A549 (cell line): ENCODE results near the gene KCNMB1. TPM values are rescaled to one million over a fixed set of nuclear protein-coding genes. Genes with fewer than 3 reads are reported as not detected.

Source experiments
- ATAC-seq, 2 experiments: fragments of 200-7000 bp in 1 of 2; fragments of >200 bp in 1 of 2; cut with Nextera tagmentation in 1 of 2; cut with Tn5 transposase in 1 of 2; 3 replicates each; pipeline versions ENCODE4 v1.8.0 to v1.9.1; 2018 to 2020; ENCODE audit warnings: mild to moderate bottlenecking in 1 of 2, moderate library complexity in 1 of 2
- CTCF ChIA-PET: fragments of 300-600 bp; sonication (Branson Sonifier 250); formaldehyde crosslinking; extraction: SDS; loops from one replicate; lab custom pipeline; 2021; ENCODE audit warnings: antibody characterized with exemption, inconsistent platforms; lab: Yijun Ruan, JAX
- POLR2A ChIA-PET: fragments of 350-600 bp; formaldehyde crosslinking; extraction: SDS; loops from one replicate; lab custom pipeline; 2021; ENCODE audit warnings: antibody characterized with exemption, inconsistent platforms; lab: Yijun Ruan, JAX
- DNase-seq, 2 experiments: peaks; one replicate each; pipeline versions ENCODE4 v3.0.0 to v3.0.0-alpha.2; 2011 to 2016; ENCODE audit warnings: low read depth in 1 of 2, low spot score in 1 of 2
- FAIRE-seq: peaks from 2 replicates; lab custom pipeline; 2011; peaks lifted over from hg19 to GRCh38; lab: Jason Lieb, UNC
- H3K27ac ChIP-seq, 2 experiments: fragments of >200 bp; sonication (Bioruptor Twin); formaldehyde crosslinking; 3 replicates each; pipeline ENCODE4 v1.5.1; 2016 to 2017
- H3K4me1 ChIP-seq: fragments of >200 bp; sonication (Bioruptor Twin); formaldehyde crosslinking; 3 replicates; pipeline ENCODE4 v1.6.1; 2016
- H3K4me2 ChIP-seq: fragments of >200 bp; sonication (Bioruptor Twin); formaldehyde crosslinking; 3 replicates; pipeline ENCODE4 v1.6.1; 2016
- H3K4me3 ChIP-seq: fragments of >200 bp; sonication (Bioruptor Twin); formaldehyde crosslinking; 3 replicates; pipeline ENCODE4 v1.5.1; 2016
- H3K9me3 ChIP-seq: fragments of >200 bp; sonication (Bioruptor Twin); formaldehyde crosslinking; 3 replicates; pipeline ENCODE4 v1.6.1; 2016
- CBX2 ChIP-seq: fragments of 200-600 bp; sonication (generic); IDR thresholded peaks from 2 replicates; pipeline ENCODE4 v1.6.1; 2016; ENCODE audit warnings: low read depth, mild to moderate bottlenecking, borderline replicate concordance
- CBX8 ChIP-seq: fragments of 200-600 bp; sonication (generic); IDR thresholded peaks from 2 replicates; pipeline ENCODE4 v1.6.1; 2016
- CEBPB ChIP-seq, 2 experiments: fragments of >200 bp in 1 of 2; sonication (Bioruptor Twin) in 1 of 2; formaldehyde crosslinking in 1 of 2; IDR thresholded peaks; 2 replicates each; pipeline ENCODE4 v1.6.1; 2012 to 2016
- EHF ChIP-seq: fragments of 250-450 bp; sonication (Bioruptor Pico); IDR thresholded peaks from 2 replicates; pipeline ENCODE4 v1.5.0; 2020; ENCODE audit warnings: mild to moderate bottlenecking
- EP300 ChIP-seq, 2 experiments: fragments of >200 bp; sonication (Bioruptor Twin); formaldehyde crosslinking; IDR thresholded peaks; 2 replicates in 1 of 2; 3 replicates in 1 of 2; pipeline ENCODE4 v1.6.1; 2016 to 2017
- ESRRA ChIP-seq: fragments of 150-350 bp; IDR thresholded peaks from 2 replicates; pipeline ENCODE4 v1.6.1; 2014; ENCODE audit warnings: mild to moderate bottlenecking, low read length, borderline replicate concordance
- HOXA7 ChIP-seq: fragments of 250-450 bp; sonication (Bioruptor Pico); IDR thresholded peaks from 2 replicates; pipeline ENCODE4 v1.5.0; 2020; ENCODE audit warnings: mild to moderate bottlenecking, moderate library complexity
- KDM1A ChIP-seq: fragments of 200-600 bp; sonication (generic); IDR thresholded peaks from 2 replicates; pipeline ENCODE4 v1.6.1; 2016; ENCODE audit warnings: low read depth, mild to moderate bottlenecking
- KDM5A ChIP-seq: fragments of 200-600 bp; sonication (generic); IDR thresholded peaks from 2 replicates; pipeline ENCODE4 v1.6.1; 2016; ENCODE audit warnings: antibody characterized with exemption, mild to moderate bottlenecking
- MAZ ChIP-seq: fragments of 150-350 bp; IDR thresholded peaks from 2 replicates; pipeline ENCODE4 v1.6.1; 2014; ENCODE audit warnings: antibody characterized with exemption, low read depth, low read length, borderline replicate concordance
- NFE2L2 ChIP-seq: fragments of 150-350 bp; conservative IDR thresholded peaks from 2 replicates; pipeline ENCODE4 v1.6.1; 2014; ENCODE audit warnings: low read length
- NR3C1 ChIP-seq: fragments of >200 bp; sonication (Bioruptor Twin); formaldehyde crosslinking; IDR thresholded peaks from 3 replicates; pipeline ENCODE4 v1.6.1; 2017
- RAD21 ChIP-seq, 2 experiments: fragments of >200 bp in 1 of 2; sonication (Bioruptor Twin) in 1 of 2; formaldehyde crosslinking in 1 of 2; IDR thresholded peaks in 1 of 2; conservative IDR thresholded peaks in 1 of 2; 2 replicates in 1 of 2; 3 replicates in 1 of 2; pipeline ENCODE4 v1.6.1; 2012 to 2018; ENCODE audit warnings: inconsistent platforms in 1 of 2
- TFCP2L1 ChIP-seq: fragments of 250-450 bp; sonication (Bioruptor Pico); IDR thresholded peaks from 2 replicates; pipeline ENCODE4 v1.5.0; 2021; ENCODE audit warnings: mild to moderate bottlenecking
- ZSCAN20 ChIP-seq: fragments of 250-450 bp; sonication (Bioruptor Pico); IDR thresholded peaks from 2 replicates; pipeline ENCODE4 v1.8.0; 2022; ENCODE audit warnings: mild to moderate bottlenecking, moderate library complexity
- WGBS: methylation state at CpG from one replicate; pipeline ENCODE4 v1.1.6; 2017; ENCODE audit errors: missing lambda C conversion rate; 5-methylcytosine and 5-hydroxymethylcytosine counted together
- polyA plus RNA-seq, 4 experiments: library from polyadenylated mRNA; depleted of rRNA in 3 of 4; stranded (reverse); fragments of >200 nt; fragmentation: RNase III in 1 of 4; extraction: RNeasy Plus Mini Kit Qiagen cat#74134 plus additional on column Dnase treatment in 1 of 4; gene quantifications; 2 replicates in 3 of 4; 3 replicates in 1 of 4; pipeline ENCODE4 v1.2.3, GENCODE V29; 2011 to 2017
- TF ChIP-seq, protein P1 (sequence below): IDR thresholded peaks from 2 replicates; pipeline ENCODE4 v1.6.1; 2012
- TF ChIP-seq, protein P2 (sequence below): fragments of 250-450 bp; sonication (Bioruptor Pico); IDR thresholded peaks from 2 replicates; pipeline ENCODE4 v1.5.0; 2021; ENCODE audit warnings: mild to moderate bottlenecking, moderate library complexity, borderline replicate concordance
- TF ChIP-seq, protein P3 (sequence below): IDR thresholded peaks from 2 replicates; pipeline ENCODE4 v1.6.1; 2012; ENCODE audit warnings: low read depth, borderline replicate concordance
- TF ChIP-seq, protein P4 (sequence below): fragments of >200 bp; sonication (Bioruptor Twin); formaldehyde crosslinking; IDR thresholded peaks from 3 replicates; pipeline ENCODE4 v1.6.1; 2016

The KCNMB1 gene
- polyA plus RNA-seq, 2 of the 4 experiments (the other 2 are of a cell fraction) = not detected

DNA sequence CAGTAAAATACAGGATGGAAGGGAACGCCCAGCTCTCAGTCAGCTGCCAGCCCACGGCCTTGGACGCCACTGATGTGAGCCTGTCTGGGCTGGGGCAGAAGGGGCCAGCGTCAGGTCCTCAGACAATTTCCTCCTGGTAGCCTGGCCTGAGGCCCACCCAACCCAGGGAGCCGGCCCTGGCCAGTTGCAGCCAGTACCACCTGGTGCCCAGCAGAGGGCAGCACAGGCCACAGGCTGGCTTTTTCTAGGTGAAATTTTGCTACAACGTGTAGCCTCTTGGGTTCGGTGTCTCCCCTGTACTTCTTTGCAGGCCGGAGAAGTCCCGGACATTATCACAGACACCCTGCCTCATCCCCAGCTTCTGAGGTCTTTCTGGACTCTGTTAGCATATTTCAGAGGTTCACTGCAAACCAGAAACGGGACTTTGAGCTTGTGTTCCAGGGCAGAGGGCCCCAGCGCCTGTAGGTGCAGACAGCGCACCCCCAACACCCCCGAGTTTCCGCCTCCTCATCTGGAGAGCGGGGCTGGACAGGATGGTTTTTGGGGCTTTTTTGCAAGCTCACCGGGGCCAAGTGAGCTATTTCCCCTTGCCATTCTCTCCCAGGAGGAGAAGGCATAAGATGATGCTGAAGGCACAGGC, 45.9 kb upstream of the KCNMB1 start (continued):
- TF ChIP-seq, protein P1, sequence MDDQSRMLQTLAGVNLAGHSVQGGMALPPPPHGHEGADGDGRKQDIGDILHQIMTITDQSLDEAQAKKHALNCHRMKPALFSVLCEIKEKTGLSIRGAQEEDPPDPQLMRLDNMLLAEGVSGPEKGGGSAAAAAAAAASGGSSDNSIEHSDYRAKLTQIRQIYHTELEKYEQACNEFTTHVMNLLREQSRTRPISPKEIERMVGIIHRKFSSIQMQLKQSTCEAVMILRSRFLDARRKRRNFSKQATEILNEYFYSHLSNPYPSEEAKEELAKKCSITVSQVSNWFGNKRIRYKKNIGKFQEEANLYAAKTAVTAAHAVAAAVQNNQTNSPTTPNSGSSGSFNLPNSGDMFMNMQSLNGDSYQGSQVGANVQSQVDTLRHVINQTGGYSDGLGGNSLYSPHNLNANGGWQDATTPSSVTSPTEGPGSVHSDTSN = no peak
- TF ChIP-seq CBX2 (no peak), KDM5A (no peak)
- TF ChIP-seq, all 56 proteins: peak for 3

DNA sequence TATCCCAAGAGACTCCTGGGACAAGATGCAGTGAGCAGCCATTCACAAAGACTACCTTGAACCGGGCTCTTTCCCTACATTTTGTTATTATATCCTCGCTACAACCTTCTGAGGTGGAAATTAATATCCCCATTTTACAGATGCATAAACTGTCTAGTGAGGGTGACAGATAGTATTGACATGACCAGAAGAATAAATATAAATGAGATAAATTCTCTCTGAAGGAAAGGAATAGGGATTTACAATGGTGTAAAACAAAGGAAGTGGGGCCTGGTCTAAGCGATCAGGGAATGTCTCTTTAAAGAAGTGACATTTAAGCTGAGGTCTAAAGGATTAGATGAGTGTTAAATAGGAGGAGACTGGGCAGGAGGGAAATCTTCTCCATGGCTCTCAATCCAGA, 43.5 kb upstream of the KCNMB1 start:
- Histone ChIP-seq H3K4me3 (no peak overlapping the region), H3K9me3 (peaks cover 10% of the 10 kb centered on the region; the same call in 1 of the 3 replicates), H3K27ac (no peak overlapping the region), H3K4me1 (no peaks in the 10 kb centered on the region), H3K4me2 (no peak overlapping the region)
- FAIRE-seq = no peak
- DNase-seq = no peak
- ChIA-PET POLR2A (no interaction called here), CTCF (interaction anchor here (1.1 to 7.3 kb wide), 9 partner anchors 9 to 249 kb away, joined by 3 to 508 read pairs (median 22); no protein-coding TSS in a partner anchor)
- 74% methylated on average over 3 of the region's 3 CpGs for WGBS
- ATAC-seq = no peak
- TF ChIP-seq MAZ (no peak), KDM1A (no peak), CEBPB (IDR thresholded peaks at IDR 0.05) (no peak), NR3C1 (no peak), EHF (CRISPR knock-in tag) (no peak), NFE2L2 (no peak), ESRRA (no peak), RAD21 (conservative IDR thresholded peaks at IDR 0.05 in 1 of 2, IDR thresholded peaks at IDR 0.05 in 1 of 2) (no peak), CBX8 (no peak)
- TF ChIP-seq, protein P1 = no peak

DNA sequence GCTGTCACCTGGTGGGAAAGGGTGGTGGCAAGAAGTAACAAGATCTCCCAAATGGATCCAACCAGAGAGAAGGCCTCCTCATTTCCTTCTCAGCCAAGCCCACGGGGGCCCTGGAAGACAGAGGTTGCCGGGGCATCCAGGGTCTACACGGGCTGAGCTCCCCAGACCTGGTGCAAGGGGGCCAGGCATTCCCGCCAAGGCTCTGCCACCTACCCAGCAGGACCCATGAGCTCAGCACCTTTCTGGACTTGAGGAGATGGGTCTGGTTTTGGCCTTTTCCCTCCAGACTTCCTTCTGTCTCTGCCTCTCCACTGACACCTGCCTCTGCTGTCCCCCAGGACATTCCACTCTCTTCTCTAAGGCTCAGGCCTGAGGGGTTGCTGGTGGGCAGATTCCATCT, 42.4 kb upstream of the KCNMB1 start:
- ChIA-PET POLR2A (interaction anchor here (2.2 kb wide), 1 partner anchor 202 kb away, joined by 6 read pairs; no protein-coding TSS in a partner anchor), CTCF (interaction anchor here (0.6 to 7.3 kb wide), 11 partner anchors 9 to 248 kb away, joined by 3 to 508 read pairs (median 4); no protein-coding TSS in a partner anchor)
- FAIRE-seq (no peak), DNase-seq (no peak), ATAC-seq (no peak)
- H3K4me2 ChIP-seq = no peak overlapping the region
- no peak overlapping the region for H3K27ac ChIP-seq
- H3K4me1 ChIP-seq = no peaks in the 10 kb centered on the region
- H3K4me3 ChIP-seq = no peak overlapping the region
- H3K9me3 ChIP-seq = peaks cover 10% of the 10 kb centered on the region; the same call in 1 of the 3 replicates
- 33% methylated on average over 4 of the region's 4 CpGs for WGBS
- TF ChIP-seq TFCP2L1 (CRISPR knock-in tag) (no peak), EP300 (IDR thresholded peaks at IDR 0.05) (no peak), MAZ (no peak), EHF (CRISPR knock-in tag) (no peak), ZSCAN20 (no peak), HOXA7 (no peak)
- TF ChIP-seq, protein P2, sequence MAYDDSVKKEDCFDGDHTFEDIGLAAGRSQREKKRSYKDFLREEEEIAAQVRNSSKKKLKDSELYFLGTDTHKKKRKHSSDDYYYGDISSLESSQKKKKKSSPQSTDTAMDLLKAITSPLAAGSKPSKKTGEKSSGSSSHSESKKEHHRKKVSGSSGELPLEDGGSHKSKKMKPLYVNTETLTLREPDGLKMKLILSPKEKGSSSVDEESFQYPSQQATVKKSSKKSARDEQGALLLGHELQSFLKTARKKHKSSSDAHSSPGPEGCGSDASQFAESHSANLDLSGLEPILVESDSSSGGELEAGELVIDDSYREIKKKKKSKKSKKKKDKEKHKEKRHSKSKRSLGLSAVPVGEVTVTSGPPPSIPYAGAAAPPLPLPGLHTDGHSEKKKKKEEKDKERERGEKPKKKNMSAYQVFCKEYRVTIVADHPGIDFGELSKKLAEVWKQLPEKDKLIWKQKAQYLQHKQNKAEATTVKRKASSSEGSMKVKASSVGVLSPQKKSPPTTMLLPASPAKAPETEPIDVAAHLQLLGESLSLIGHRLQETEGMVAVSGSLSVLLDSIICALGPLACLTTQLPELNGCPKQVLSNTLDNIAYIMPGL (CRISPR knock-in tag) = no peak
- TF ChIP-seq, protein P3, sequence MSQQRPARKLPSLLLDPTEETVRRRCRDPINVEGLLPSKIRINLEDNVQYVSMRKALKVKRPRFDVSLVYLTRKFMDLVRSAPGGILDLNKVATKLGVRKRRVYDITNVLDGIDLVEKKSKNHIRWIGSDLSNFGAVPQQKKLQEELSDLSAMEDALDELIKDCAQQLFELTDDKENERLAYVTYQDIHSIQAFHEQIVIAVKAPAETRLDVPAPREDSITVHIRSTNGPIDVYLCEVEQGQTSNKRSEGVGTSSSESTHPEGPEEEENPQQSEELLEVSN = no peak
- TF ChIP-seq, protein P4, sequence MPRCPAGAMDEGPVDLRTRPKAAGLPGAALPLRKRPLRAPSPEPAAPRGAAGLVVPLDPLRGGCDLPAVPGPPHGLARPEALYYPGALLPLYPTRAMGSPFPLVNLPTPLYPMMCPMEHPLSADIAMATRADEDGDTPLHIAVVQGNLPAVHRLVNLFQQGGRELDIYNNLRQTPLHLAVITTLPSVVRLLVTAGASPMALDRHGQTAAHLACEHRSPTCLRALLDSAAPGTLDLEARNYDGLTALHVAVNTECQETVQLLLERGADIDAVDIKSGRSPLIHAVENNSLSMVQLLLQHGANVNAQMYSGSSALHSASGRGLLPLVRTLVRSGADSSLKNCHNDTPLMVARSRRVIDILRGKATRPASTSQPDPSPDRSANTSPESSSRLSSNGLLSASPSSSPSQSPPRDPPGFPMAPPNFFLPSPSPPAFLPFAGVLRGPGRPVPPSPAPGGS = no peak
